ENCODE data around the gene ADAMTS7.
"Not testable (repeated sequence)": the region's sequence is repeated elsewhere in the genome, so short reads cannot be mapped to it uniquely, and the experiment has no call there.

ADAMTS7 gene

DNA sequence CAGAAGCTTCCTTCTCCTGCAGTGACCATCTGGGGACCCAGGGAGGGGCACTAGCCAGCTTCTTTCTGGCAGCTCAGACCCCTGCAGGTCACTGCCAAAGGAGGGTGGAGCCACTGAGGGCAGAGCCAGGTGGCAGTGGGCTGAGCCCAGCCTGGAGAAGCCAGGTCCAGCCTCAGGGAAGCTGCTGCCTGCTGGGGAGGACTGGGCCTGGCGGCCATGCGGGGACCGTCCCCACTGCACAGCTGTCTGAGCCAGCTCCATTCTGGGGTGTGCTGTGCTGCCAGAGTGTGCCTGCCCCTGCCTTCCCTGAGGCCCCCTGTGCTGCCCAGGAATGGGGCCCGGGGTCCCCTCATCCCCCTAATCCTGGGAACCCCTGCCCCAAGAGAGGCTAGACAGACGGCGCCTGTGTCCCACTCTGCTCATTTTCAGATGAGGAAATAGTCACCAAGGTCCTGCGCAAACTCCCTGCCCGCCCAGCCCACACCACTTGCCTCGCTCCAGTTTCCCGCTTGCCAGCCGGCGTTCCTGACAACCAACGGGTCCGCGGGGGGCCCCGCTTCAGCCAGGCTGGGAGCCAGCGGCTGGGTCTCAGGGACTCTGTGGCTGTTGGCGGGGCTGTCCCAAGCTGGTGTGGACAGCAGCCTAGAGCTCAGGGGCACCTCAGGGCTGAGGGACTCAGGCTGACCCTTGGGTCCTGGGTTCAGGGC, 46.0 kb downstream of the ADAMTS7 start:
- DNase-seq, result not testable (repeated sequence)

GRCh38 chr15:78764340-78765153, 46.7 kb downstream of the ADAMTS7 start:
- DNase-seq, result not testable (repeated sequence)

DNA sequence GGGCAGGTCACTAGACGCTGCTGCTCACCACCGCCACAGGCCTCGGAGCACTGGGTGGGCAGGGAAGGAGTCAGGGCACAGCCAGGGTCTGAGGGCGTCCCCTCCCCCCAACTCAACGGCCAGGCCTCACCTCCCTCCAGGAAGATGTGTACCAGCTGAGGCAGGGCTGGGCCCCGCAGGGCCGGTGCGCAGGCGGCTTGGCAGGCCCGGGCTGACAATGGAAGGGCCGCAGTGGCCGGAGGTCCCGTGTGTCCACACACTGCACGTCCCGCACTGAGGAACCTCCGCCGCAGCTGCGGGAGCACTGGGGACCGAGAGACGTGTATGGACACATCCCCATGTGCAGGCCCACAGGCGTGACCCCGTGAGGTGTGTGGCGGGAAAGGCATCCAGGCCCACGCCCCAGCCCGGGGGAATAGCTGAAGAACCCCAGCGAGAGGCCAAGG, 47.4 kb downstream of the ADAMTS7 start:
- DNase-seq, result no peak

- no peak for DNase-seq
Measured at GRCh38 chr15:78762985-78763795, 48.1 kb downstream of the ADAMTS7 start.

- DNase-seq, result not testable (repeated sequence)
Measured at GRCh38 chr15:78762386-78762961, 48.8 kb downstream of the ADAMTS7 start.

DNA sequence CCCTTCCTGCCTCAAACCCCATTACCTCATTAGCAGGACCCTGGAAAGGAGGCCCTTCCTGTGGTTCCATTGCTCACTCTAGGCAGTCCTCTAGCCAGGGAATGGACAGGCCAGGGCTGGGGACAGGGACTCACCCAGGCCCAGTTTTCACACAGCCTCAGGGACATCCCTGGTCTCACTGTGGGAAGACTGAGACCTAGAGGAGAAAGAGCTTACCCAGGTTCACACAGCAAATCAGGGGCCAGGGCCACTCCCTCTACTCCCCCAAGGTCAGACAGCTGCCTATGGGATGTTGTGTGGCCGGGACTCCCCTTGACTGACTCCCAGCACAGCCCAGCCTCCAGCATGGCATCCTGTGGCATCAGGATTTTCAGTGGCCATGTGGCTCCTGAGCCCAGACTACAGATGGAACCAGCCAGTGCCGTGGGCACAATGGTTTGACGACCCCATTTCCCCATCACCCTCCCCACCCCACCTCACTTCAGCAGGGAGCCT, 49.3 kb downstream of the ADAMTS7 start:
- DNase-seq, result no peak

GRCh38 chr15:78761475-78761874, 49.8 kb downstream of the ADAMTS7 start:
- DNase-seq, result peak; percentile 43

- no peak for DNase-seq
Measured at GRCh38 chr15:78761020-78761419, 50.2 kb downstream of the ADAMTS7 start.

- not testable (repeated sequence) for DNase-seq
Measured at GRCh38 chr15:78760091-78760882, 51.0 kb downstream of the ADAMTS7 start.

DNA sequence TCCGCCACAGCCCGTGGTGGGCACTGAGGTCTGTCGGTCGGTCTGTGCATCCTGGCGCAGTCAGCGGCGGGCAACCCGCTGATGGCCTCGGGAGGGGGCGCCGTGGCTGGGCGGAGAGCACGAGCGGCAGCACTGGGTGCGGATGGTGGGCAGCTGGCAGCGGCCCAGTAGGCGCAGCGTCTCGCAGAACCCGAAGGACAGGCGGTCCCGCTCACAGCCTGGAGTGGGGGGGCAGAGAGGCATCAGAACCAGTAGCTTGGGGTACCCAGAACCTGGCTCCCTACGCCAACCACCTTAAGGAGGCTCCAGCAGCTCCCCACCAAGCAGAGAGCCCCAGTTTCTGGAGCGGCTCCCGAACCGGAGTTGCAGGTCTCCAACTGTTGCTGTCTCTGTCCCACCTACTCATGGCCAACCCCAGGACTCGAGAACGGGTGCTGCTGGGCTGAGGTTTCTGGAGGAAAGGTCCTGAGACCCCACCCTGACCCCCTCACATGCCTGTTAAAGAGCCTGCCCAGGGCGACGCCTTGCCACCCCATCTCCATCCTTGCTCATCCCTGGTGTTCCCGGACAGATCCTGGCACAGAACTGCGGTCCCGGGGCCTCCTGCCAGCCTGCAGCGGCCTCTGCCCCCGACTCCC, 51.8 kb downstream of the ADAMTS7 start:
- DNase-seq, result not testable (repeated sequence)

- not testable (repeated sequence) for DNase-seq
Measured at GRCh38 chr15:78758486-78759200, 52.6 kb downstream of the ADAMTS7 start.

DNA sequence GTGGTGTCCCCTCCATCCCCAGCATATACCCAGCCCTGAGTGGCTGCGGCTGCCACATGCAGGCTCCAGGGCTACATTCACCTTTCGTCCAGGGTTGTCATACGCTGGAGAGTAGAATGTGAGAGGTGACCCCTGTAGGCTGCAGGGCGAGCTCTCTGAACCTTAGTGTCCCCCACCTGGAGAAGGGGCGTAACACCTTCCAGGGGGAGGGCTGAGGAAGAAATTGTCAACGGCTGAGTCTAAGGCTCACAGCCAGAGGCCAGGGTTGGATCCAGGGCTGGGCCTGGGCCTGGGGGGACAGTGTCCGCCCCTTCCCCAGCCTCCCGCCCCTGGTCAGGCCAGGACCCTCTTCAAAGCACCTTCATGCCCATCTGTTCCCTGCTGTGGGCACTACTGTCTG, 53.2 kb downstream of the ADAMTS7 start:
- DNase-seq, result not testable (repeated sequence)

- no peak for DNase-seq
Measured at GRCh38 chr15:78757636-78757905, 53.7 kb downstream of the ADAMTS7 start.

- DNase-seq, result not testable (repeated sequence)
Measured at GRCh38 chr15:78756781-78757635, 54.3 kb downstream of the ADAMTS7 start.

DNA sequence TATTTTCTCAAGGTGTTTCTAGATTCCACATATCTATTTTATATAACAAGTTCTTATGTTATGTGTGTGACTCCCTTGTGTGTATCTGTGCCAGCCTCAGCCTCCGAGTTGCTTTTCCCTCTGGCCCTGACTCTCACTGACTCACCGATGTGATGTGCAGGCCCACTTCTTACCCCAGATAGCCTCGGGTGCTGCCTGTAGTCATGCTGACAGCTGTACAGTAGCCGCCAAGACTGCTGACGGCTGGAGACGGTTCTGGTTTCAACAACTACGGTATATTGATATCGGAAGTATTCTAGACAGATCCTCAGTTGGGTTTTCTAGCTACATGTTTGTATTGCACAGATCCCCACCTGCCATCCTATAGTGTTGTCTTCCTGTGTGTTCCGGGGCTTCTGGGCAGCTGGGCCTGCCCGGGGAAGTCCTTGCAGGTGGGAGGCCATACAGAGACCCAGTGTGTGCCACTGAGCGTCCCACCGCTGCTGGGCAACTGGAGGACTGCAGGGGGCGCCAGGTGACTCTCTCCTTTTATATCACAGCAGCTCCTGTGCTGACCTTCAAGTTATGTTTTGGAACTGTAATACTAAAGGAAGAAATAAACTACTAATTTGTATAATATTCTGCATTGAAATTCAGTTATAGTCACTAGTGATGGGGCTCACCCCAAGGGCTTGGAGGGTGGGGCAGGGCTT, 55.2 kb downstream of the ADAMTS7 start:
- DNase-seq, result not testable (repeated sequence)

- not testable (repeated sequence) for DNase-seq
Measured at GRCh38 chr15:78754637-78755280, 56.5 kb downstream of the ADAMTS7 start.

DNA sequence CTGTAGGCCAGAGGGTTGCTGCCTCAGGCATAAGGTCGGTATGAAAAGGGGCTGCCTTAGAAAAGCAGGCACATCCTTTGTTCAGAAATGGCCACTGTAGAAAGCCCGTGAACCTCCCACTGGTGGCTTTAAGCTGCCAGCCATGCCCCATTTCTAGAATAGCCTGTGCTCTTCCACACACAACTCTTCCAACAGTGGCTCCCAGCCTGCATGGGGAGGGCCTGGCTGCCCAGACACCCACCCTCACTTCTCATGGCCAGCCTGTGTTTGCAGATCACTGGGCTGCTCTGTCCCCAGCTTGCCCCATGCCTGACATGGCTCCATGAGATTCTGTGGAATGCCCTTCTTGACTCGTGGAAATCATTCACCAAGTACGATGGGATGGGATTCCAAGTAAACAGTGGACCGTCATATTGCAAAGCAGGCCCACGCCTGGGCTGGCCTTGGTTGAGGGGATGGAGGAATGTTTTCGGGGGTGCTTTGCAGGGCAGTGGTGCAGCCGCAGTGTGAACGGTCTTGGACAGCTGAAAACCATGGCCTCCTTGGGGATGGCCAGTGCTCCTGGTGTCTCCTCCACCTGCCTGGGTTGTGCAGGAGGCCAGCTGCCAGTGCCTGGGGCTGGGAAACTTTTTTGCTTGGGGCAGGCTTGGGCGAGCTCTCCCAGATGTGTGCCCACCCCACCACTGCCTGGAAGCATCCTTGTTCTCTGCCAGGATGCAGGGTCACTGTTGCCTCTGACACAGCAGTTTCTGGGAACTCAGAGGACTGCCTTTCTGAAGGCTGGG, 57.3 kb downstream of the ADAMTS7 start:
- DNase-seq, result not testable (repeated sequence)

- not testable (repeated sequence) for DNase-seq
Measured at GRCh38 chr15:78753359-78753659, 58.0 kb downstream of the ADAMTS7 start.

All from activated CD4-positive, alpha-beta T cell treated with anti-CD3 and anti-CD28 coated beads for 1 hour (primary cell).